OCI-LY3 (cell line): ENCODE measurements around the gene MAGI1.

Source experiments
- H2AFZ ChIP-seq: fragments of 200-600, 300-600 bp; shearing (Covaris generic); 2 replicates; pipeline ENCODE4 v1.6.0; 2014; ENCODE audit warnings: antibody characterized with exemption, low read depth, low read length
- H3K27ac ChIP-seq: fragments of 200-600, 300-600 bp; sonication (generic); 2 replicates; pipeline ENCODE4 v1.5.1; 2014; ENCODE audit warnings: mild to moderate bottlenecking, low read length, moderate library complexity, mixed read lengths
- H3K27me3 ChIP-seq: fragments of 200-600, 300-600 bp; sonication (generic); 2 replicates; pipeline ENCODE4 v1.6.1; 2014; ENCODE audit warnings: low read depth, low read length, mixed read lengths
- H3K36me3 ChIP-seq: fragments of 200-600, 300-600 bp; sonication (generic); replicated peaks from 2 replicates; pipeline ENCODE3; 2014; ENCODE audit warnings: low read depth, low read length, mixed read lengths
- H3K4me1 ChIP-seq: fragments of 300-600, 200-600 bp; sonication (generic); 2 replicates; pipeline ENCODE4 v1.6.1; 2014; ENCODE audit warnings: low read length, mixed read lengths
- H3K4me2 ChIP-seq: fragments of 200-600, 300-600 bp; sonication (generic); 2 replicates; pipeline ENCODE4 v1.6.1; 2014; ENCODE audit warnings: low read length, mixed read lengths
- H3K4me3 ChIP-seq: fragments of 300-600, 200-600 bp; sonication (generic); 2 replicates; pipeline ENCODE4 v1.5.1; 2014; ENCODE audit warnings: antibody characterized with exemption, mild to moderate bottlenecking, low read length, moderate library complexity
- H3K79me2 ChIP-seq: fragments of 300-600, 200-600 bp; shearing (Covaris generic); 2 replicates; pipeline ENCODE4 v1.6.1; 2014; ENCODE audit warnings: mild to moderate bottlenecking, low read length, mixed read lengths
- H3K9ac ChIP-seq: fragments of 300-600, 200-600 bp; shearing (Covaris generic); 2 replicates; pipeline ENCODE4 v1.6.0; 2014; ENCODE audit warnings: mild to moderate bottlenecking, low read length, moderate library complexity
- H3K9me3 ChIP-seq: fragments of 200-600, 300-600 bp; shearing (Covaris generic); 2 replicates; pipeline ENCODE4 v1.6.1; 2014; ENCODE audit warnings: low read length, mixed read lengths; ENCODE audit not compliant: insufficient read depth
- H4K20me1 ChIP-seq: fragments of 200-600, 300-600 bp; sonication (generic); 2 replicates; pipeline ENCODE4 v1.6.1; 2016; ENCODE audit warnings: low read length, mixed read lengths; ENCODE audit not compliant: insufficient read depth
- EZH2phosphoT487 ChIP-seq: fragments of 200-600 bp; shearing (Covaris generic); IDR thresholded peaks from 2 replicates; pipeline ENCODE4 v1.6.1; 2018; ENCODE audit warnings: antibody characterized with exemption, mixed run types, low read depth
- TF ChIP-seq, protein P1 (sequence below): fragments of 200-600, 300-600 bp; sonication (generic); IDR thresholded peaks from 2 replicates; pipeline ENCODE4 v1.5.1; 2014; ENCODE audit warnings: antibody characterized with exemption, low read length, low read depth

The MAGI1 gene

DNA sequence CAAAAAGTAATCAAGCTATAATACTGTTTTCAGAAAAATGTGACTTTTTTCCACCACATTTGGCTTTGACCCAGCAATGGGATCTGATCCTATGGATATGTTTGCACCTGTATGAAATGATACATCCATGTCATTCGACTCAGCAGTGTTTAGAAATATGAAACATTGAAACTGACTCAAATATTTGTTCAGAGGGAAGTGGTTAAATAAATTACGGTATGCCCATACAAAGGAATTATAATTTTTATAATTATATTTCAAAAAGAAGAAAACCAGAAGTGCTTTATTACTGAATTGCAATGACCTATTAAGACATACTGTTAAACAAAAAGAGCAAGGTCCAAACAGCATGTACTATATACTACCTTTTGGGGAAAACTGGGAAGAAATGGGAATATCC, 546.5 kb downstream of the MAGI1 start:
- TF ChIP-seq, protein P1, sequence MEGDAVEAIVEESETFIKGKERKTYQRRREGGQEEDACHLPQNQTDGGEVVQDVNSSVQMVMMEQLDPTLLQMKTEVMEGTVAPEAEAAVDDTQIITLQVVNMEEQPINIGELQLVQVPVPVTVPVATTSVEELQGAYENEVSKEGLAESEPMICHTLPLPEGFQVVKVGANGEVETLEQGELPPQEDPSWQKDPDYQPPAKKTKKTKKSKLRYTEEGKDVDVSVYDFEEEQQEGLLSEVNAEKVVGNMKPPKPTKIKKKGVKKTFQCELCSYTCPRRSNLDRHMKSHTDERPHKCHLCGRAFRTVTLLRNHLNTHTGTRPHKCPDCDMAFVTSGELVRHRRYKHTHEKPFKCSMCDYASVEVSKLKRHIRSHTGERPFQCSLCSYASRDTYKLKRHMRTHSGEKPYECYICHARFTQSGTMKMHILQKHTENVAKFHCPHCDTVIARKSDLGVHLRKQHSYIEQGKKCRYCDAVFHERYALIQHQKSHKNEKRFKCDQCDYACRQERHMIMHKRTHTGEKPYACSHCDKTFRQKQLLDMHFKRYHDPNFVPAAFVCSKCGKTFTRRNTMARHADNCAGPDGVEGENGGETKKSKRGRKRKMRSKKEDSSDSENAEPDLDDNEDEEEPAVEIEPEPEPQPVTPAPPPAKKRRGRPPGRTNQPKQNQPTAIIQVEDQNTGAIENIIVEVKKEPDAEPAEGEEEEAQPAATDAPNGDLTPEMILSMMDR = no peak
- TF ChIP-seq EZH2phosphoT487 = no peak
- Histone ChIP-seq H3K9me3 (no peaks in the 10 kb centered on the region), H3K9ac (no peak overlapping the region), H3K4me1 (no peaks in the 10 kb centered on the region), H3K27ac (no peak overlapping the region), H3K27me3 (peaks cover 8% of the 10 kb centered on the region; the same call in 1 of the 2 replicates), H4K20me1 (no peaks in the 10 kb centered on the region), H3K36me3 (no peaks in the 10 kb centered on the region), H3K4me3 (no peak overlapping the region), H2AFZ (no peak overlapping the region), H3K79me2 (no peaks in the 10 kb centered on the region), H3K4me2 (no peak overlapping the region)

DNA sequence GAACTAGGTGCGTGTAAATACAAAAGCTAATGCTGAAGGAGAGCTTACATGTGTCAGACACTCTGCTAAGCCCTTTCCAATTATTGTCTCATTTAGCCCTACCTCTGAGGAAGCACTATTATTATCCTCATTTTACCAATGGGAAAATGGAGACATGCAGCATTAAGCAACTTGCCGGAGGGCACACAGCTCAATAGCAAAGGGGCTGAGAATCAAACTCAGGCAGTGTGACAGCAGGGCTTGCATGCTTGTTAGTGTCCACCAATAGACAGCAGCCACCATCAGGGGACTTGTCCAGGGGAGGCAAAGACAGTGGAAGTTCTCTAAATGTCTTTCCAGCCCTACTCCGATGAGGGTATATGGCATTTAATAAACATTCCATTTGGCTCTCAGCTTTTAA, 548.6 kb downstream of the MAGI1 start:
- Histone ChIP-seq H3K36me3 (no peaks in the 10 kb centered on the region), H3K4me2 (no peak overlapping the region), H3K4me1 (no peaks in the 10 kb centered on the region), H3K4me3 (no peak overlapping the region), H2AFZ (no peak overlapping the region), H3K9ac (no peak overlapping the region), H3K79me2 (no peaks in the 10 kb centered on the region), H3K27ac (no peak overlapping the region), H3K9me3 (no peaks in the 10 kb centered on the region), H4K20me1 (no peaks in the 10 kb centered on the region), H3K27me3 (peaks cover 3% of the 10 kb centered on the region; the same call in 1 of the 2 replicates)
- no peak for TF ChIP-seq EZH2phosphoT487
- TF ChIP-seq, protein P1 = no peak

DNA sequence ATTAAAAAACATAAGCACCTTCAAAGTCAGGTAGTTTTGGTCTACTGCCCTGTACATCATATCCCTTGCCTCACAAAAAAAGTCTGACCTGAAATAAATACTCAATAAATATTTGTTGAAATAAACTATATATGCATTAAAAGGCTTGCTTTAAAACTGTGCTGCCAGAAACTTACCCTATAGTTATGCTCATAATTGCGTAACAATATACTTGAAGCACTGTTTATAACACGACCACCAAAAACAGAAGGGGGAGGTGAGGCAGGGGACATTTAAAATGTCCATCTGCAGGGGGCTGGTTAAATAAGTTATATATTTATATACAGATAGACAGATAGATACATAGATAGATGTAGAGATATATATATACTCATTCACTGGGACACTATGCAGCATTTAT, 549.5 kb downstream of the MAGI1 start:
- no peak overlapping the region for H3K4me2 ChIP-seq
- H3K27ac ChIP-seq = no peak overlapping the region
- H3K9me3 ChIP-seq = no peaks in the 10 kb centered on the region
- no peak for TF ChIP-seq EZH2phosphoT487
- TF ChIP-seq, protein P1 = no peak
- no peaks in the 10 kb centered on the region for H3K36me3 ChIP-seq
- no peaks in the 10 kb centered on the region for H3K79me2 ChIP-seq
- H4K20me1 ChIP-seq = no peaks in the 10 kb centered on the region
- peaks cover 3% of the 10 kb centered on the region; the same call in 1 of the 2 replicates for H3K27me3 ChIP-seq
- H2AFZ ChIP-seq = no peak overlapping the region
- H3K4me3 ChIP-seq = no peak overlapping the region
- no peak overlapping the region for H3K9ac ChIP-seq
- H3K4me1 ChIP-seq = no peaks in the 10 kb centered on the region

DNA sequence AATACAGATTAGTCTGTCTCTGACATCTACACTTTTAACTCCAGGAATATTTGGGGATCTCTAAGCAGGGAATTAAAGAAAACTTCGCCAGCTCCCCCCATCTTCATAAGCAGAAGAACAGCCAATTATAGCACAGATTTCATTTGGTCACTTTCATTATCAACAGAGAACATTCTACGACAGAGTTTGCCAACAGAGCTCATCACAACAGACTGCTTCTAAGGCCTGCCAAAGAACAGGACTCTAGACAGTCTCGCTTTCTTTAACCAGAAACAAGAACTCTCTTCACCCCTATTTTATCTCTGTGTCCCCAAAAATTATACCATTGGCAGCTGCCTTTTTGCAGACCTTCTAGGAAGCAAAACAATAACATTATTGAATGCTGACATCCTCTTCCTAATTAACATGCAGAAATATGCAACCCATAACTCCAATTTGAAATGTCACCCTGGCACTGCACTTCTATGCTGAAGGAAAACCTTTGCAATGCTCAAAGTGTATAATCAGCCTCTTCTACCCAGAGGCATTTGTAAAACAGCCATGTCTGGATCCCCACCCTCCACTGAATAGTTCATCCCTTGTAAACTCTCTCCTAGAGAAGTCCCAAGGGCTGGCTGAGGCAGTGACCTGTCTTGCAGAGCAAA, 552.8 kb downstream of the MAGI1 start:
- no peak overlapping the region for H3K4me2 ChIP-seq
- no peaks in the 10 kb centered on the region for H3K9me3 ChIP-seq
- no peak overlapping the region for H3K9ac ChIP-seq
- TF ChIP-seq, protein P1 = no peak
- no peak for TF ChIP-seq EZH2phosphoT487
- no peaks in the 10 kb centered on the region for H4K20me1 ChIP-seq
- peaks cover 8% of the 10 kb centered on the region; the same call in 1 of the 2 replicates for H3K27me3 ChIP-seq
- no peak overlapping the region for H3K27ac ChIP-seq
- H3K4me3 ChIP-seq = no peak overlapping the region
- no peak overlapping the region for H2AFZ ChIP-seq
- no peaks in the 10 kb centered on the region for H3K79me2 ChIP-seq
- H3K36me3 ChIP-seq = no peaks in the 10 kb centered on the region
- H3K4me1 ChIP-seq = no peaks in the 10 kb centered on the region
